ENCODE results near the gene LRRC43. TPM values are rescaled to one million over a fixed set of nuclear protein-coding genes. Genes with fewer than 3 reads are reported as not detected.
A peak's percentile ranks its signal among the peaks of the same experiment; 100 is the strongest.

The LRRC43 gene
- total and polyA plus RNA-seq, 7 donors, result 0.05 to 0.36 (median 0.13) TPM; not detected in 2

DNA sequence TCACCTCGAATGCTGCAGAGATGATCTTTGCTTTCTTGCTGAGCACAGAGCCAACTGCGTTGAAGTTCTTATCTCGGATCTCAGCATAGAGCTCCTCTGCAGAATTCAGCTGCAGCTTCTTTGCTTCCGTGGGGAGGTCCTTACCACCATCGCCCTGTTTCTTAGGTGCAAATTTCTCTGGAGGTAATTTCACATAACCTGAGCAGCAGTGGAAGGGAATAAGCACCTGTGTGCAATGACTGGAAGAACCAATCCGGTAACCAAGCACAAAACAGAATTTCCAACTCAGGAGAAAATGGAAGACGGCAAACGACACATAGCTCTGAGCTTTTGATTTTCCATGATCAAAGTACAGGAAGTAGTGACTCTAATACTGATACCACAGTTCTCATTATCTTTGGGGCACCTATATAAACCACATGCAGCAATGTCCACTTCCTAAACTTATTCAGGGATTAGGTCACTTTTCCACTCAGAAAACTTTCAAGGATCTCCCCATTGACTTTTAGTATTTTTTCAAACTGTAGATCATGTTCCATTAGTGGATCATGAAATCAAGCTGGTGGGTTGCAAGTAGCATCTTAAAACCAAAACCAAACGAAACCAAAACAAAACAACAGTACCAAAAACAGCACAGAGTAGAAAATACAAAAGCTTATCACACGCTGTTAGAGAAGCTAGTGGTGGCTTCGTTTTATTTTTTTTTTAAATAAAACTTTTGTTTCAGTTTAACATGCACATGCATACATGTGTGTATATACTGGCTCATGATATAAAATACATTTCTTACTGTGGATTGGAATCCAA is 61.8 kb downstream of the LRRC43 start:
- WGBS, 3 donors, result 88 to 89% (median 89%) methylated on average over 11 of the region's 11 CpGs
- no peak for ATAC-seq
- intact Hi-C loops (cut with DNase I), result no loop called here
- no peaks in the 10 kb centered on the region for H3K9me3 ChIP-seq
- peaks cover 0 to 70% of the 10 kb centered on the region in 2 donors for H3K36me3 ChIP-seq (ENCODE audit: insufficient read depth in 1 of 2, low read depth in 1 of 2)
- TF ChIP-seq CTCF (IDR thresholded peaks at IDR 0.05), result no peak
- DNase-seq, result no peak
- no peaks in the 10 kb centered on the region for H3K27me3 ChIP-seq (ENCODE audit: insufficient read depth in 3 of 3, low read length in 2 of 3)
- H3K4me3 ChIP-seq, result no peak overlapping the region
- no peaks in the 10 kb centered on the region for H3K4me1 ChIP-seq
- H3K27ac ChIP-seq, result no peak overlapping the region

- Histone ChIP-seq H3K27me3 (ENCODE audit: insufficient read depth in 3 of 3, low read length in 2 of 3) (no peaks in the 10 kb centered on the region), H3K4me3 (no peak overlapping the region), H3K36me3 (ENCODE audit: insufficient read depth in 1 of 2, low read depth in 1 of 2) (peaks cover 2 to 70% of the 10 kb centered on the region in 2 donors), H3K9me3 (no peaks in the 10 kb centered on the region), H3K4me1 (no peaks in the 10 kb centered on the region), H3K27ac (no peak overlapping the region)
- 83 to 95% (median 85%) methylated on average over 1 of the region's 1 CpG for WGBS, 3 donors
- TF ChIP-seq CTCF (IDR thresholded peaks at IDR 0.05), result no peak
- DNase-seq (no peak), ATAC-seq (no peak)
- intact Hi-C loops (cut with DNase I), result no loop called here
These were observed 62.6 kb downstream of the LRRC43 start for GRCh38 chr12:122245553-122245952.

GRCh38 chr12:122250047-122250446 is 67.1 kb downstream of the LRRC43 start:
- peaks cover 3 to 55% of the 10 kb centered on the region in 2 donors for H3K36me3 ChIP-seq (ENCODE audit: insufficient read depth in 1 of 2, low read depth in 1 of 2)
- no peak overlapping the region for H3K27ac ChIP-seq
- 39 to 80% (median 50%) methylated on average over 6 of the region's 6 CpGs for WGBS, 3 donors
- ATAC-seq (peak in 3 of 4 donors; percentile 50 to 58 (median 58)), DNase-seq (no peak)
- no peaks in the 10 kb centered on the region for H3K27me3 ChIP-seq (ENCODE audit: insufficient read depth in 3 of 3, low read length in 2 of 3)
- H3K4me3 ChIP-seq, result no peak overlapping the region
- no peaks in the 10 kb centered on the region for H3K9me3 ChIP-seq
- H3K4me1 ChIP-seq, result no peaks in the 10 kb centered on the region
- TF ChIP-seq CTCF (IDR thresholded peaks at IDR 0.05), result no peak
- intact Hi-C loops (cut with DNase I), result no loop called here

- no peak overlapping the region for H3K27ac ChIP-seq
- DNase-seq (no peak), ATAC-seq (no peak)
- no peaks in the 10 kb centered on the region for H3K27me3 ChIP-seq (ENCODE audit: insufficient read depth in 3 of 3, low read length in 2 of 3)
- no peak for TF ChIP-seq CTCF (IDR thresholded peaks at IDR 0.05)
- WGBS, 3 donors, result 91 to 93% (median 93%) methylated on average over 8 of the region's 8 CpGs
- intact Hi-C loops (cut with DNase I), result no loop called here
- H3K4me1 ChIP-seq, result no peaks in the 10 kb centered on the region
- no peaks in the 10 kb centered on the region for H3K9me3 ChIP-seq
- no peak overlapping the region for H3K4me3 ChIP-seq
- H3K36me3 ChIP-seq (ENCODE audit: insufficient read depth in 1 of 2, low read depth in 1 of 2), result peaks cover 3 to 57% of the 10 kb centered on the region in 2 donors
These were observed 67.6 kb downstream of the LRRC43 start for GRCh38 chr12:122250536-122250935.

Other genes with a start within 250 kb of the LRRC43 start
- gene BCL7A, start 161.2 kb upstream of the LRRC43 start, total RNA-seq, result 10 to 100 TPM; 11.3 to 14.3 (median 12.5) TPM
- gene BCL7A, start 161.2 kb upstream of the LRRC43 start, polyA plus RNA-seq, result 1 to 10 TPM; 3.6 to 8.1 (median 6.5) TPM
- gene MLXIP, start 104.4 kb upstream of the LRRC43 start, total RNA-seq, result 100 to 1,000 TPM; 114 to 184 (median 137) TPM
- 100 to 1,000 TPM in 1 of 3 donors, 10 to 100 TPM in 2; 50.9 to 114 (median 55.0) TPM for gene MLXIP, start 104.4 kb upstream of the LRRC43 start, polyA plus RNA-seq
- gene IL31, start 8.9 kb upstream of the LRRC43 start, total RNA-seq, result not detected
- not detected for gene IL31, start 8.9 kb upstream of the LRRC43 start, polyA plus RNA-seq
- under 1 TPM in 1 of 4 donors, not detected in 3; 0.38 TPM for gene B3GNT4, start 20.6 kb downstream of the LRRC43 start, total RNA-seq
- gene B3GNT4, start 20.6 kb downstream of the LRRC43 start, polyA plus RNA-seq, result 1 to 10 TPM in 1 of 3 donors, under 1 TPM in 2; 0.30 to 1.3 (median 0.48) TPM
- 10 to 100 TPM; 24.4 to 35.3 (median 29.0) TPM for gene DIABLO, start 42.9 kb downstream of the LRRC43 start, total RNA-seq
- 100 to 1,000 TPM in 1 of 3 donors, 10 to 100 TPM in 2; 39.7 to 109 (median 53.7) TPM for gene DIABLO, start 42.9 kb downstream of the LRRC43 start, polyA plus RNA-seq
- 10 to 100 TPM; 17.1 to 20.0 (median 17.2) TPM for gene VPS33A, start 83.4 kb downstream of the LRRC43 start, total RNA-seq
- gene VPS33A, start 83.4 kb downstream of the LRRC43 start, polyA plus RNA-seq, result 10 to 100 TPM; 10.3 to 33.6 (median 15.1) TPM
- 100 to 1,000 TPM; 458 to 639 (median 574) TPM for gene CLIP1, start 239.5 kb downstream of the LRRC43 start, total RNA-seq
- gene CLIP1, start 239.5 kb downstream of the LRRC43 start, polyA plus RNA-seq, result 100 to 1,000 TPM; 235 to 290 (median 241) TPM

Data from psoas muscle (tissue), 8 donors.